DND-41 (cell line): ENCODE data around the gene ARHGAP25.

ENCODE experiments used
- ATAC-seq: fragments of 200-7000 bp; cut with Tn5 transposase; 3 replicates; pipeline ENCODE4 v1.9.1; 2021; ENCODE audit warnings: low read depth; ENCODE audit not compliant: insufficient read depth
- DNase-seq: peaks from one replicate; pipeline ENCODE4 v3.0.0-alpha.2; 2020
- H2AFZ ChIP-seq: 2 replicates; pipeline ENCODE4 v1.6.0; 2012; ENCODE audit warnings: low read depth, low read length
- H3K27ac ChIP-seq: 2 replicates; pipeline ENCODE4 v1.5.1; 2012; ENCODE audit warnings: low read length, inconsistent platforms
- H3K27me3 ChIP-seq: fragments of 200-600 bp; sonication (generic); 2 replicates; pipeline ENCODE4 v1.6.0; 2012; ENCODE audit warnings: low read length, mild to moderate bottlenecking, inconsistent platforms; ENCODE audit not compliant: insufficient read depth, poor library complexity
- H3K36me3 ChIP-seq: 2 replicates; pipeline ENCODE4 v1.5.1; 2012; ENCODE audit warnings: low read length, inconsistent platforms; ENCODE audit not compliant: insufficient read depth
- H3K4me1 ChIP-seq: 2 replicates; pipeline ENCODE4 v1.5.1; 2012; ENCODE audit warnings: mild to moderate bottlenecking, low read length; ENCODE audit not compliant: insufficient read depth
- H3K4me2 ChIP-seq: 2 replicates; pipeline ENCODE4 v1.6.0; 2012; ENCODE audit warnings: mild to moderate bottlenecking, moderate library complexity, low read length, inconsistent platforms; ENCODE audit not compliant: insufficient read depth
- H3K4me3 ChIP-seq, 2 experiments: fragments of 200-600 bp in 1 of 2; shearing (Covaris generic) in 1 of 2; 2 replicates each; pipeline ENCODE4 v1.5.1; 2012 to 2016; ENCODE audit warnings: inconsistent platforms in 2 of 2, low read length in 2 of 2, mild to moderate bottlenecking in 2 of 2, low read depth in 1 of 2, moderate library complexity in 1 of 2
- H3K79me2 ChIP-seq: 2 replicates; pipeline ENCODE4 v1.6.0; 2012; ENCODE audit warnings: low read length, inconsistent platforms; ENCODE audit not compliant: insufficient read depth
- H3K9ac ChIP-seq: 2 replicates; pipeline ENCODE4 v1.6.0; 2012; ENCODE audit warnings: low read depth, mild to moderate bottlenecking, inconsistent platforms, low read length, moderate library complexity
- H3K9me3 ChIP-seq: 2 replicates; pipeline ENCODE4 v1.5.1; 2012; ENCODE audit warnings: low read length, moderate library complexity, mild to moderate bottlenecking, inconsistent platforms; ENCODE audit not compliant: insufficient read depth, severe bottlenecking
- H4K20me1 ChIP-seq: 2 replicates; pipeline ENCODE4 v1.6.0; 2012; ENCODE audit warnings: low read length; ENCODE audit not compliant: insufficient read depth
- CTCF ChIP-seq: IDR thresholded peaks from 2 replicates; pipeline ENCODE4 v1.5.1; 2012; ENCODE audit warnings: borderline replicate concordance, low read length, moderate library complexity, mild to moderate bottlenecking; ENCODE audit not compliant: poor library complexity, severe bottlenecking; ENCODE audit errors: extremely low read depth
- EZH2 ChIP-seq: IDR thresholded peaks from 3 replicates; pipeline ENCODE4 v1.6.1; 2012; ENCODE audit warnings: borderline replicate concordance, low read depth, mild to moderate bottlenecking, moderate library complexity, low read length, inconsistent platforms; ENCODE audit not compliant: severe bottlenecking

ARHGAP25 gene

GRCh38 chr2:68817306-68817705, 82.7 kb downstream of the ARHGAP25 start:
- no peaks in the 10 kb centered on the region for H4K20me1 ChIP-seq
- no peaks in the 10 kb centered on the region for H3K9me3 ChIP-seq
- H3K79me2 ChIP-seq, result no peaks in the 10 kb centered on the region
- no peaks in the 10 kb centered on the region for H3K27me3 ChIP-seq
- H3K36me3 ChIP-seq, result peaks cover 75% of the 10 kb centered on the region
- H3K4me2 ChIP-seq, result no peak overlapping the region
- no peaks in the 10 kb centered on the region for H3K4me1 ChIP-seq
- H3K27ac ChIP-seq, result peak overlapping the region; percentile 8
- ATAC-seq (no peak), DNase-seq (no peak)
- no peak overlapping the region for H2AFZ ChIP-seq
- TF ChIP-seq CTCF (no peak), EZH2 (no peak)
- H3K4me3 ChIP-seq, result no peak overlapping the region
- H3K9ac ChIP-seq, result no peak overlapping the region

- Histone ChIP-seq H4K20me1 (no peaks in the 10 kb centered on the region), H2AFZ (no peak overlapping the region), H3K27ac (no peak overlapping the region; the same call in 1 of the 2 replicates), H3K36me3 (peaks cover 75% of the 10 kb centered on the region), H3K9ac (no peak overlapping the region), H3K9me3 (no peaks in the 10 kb centered on the region), H3K4me3 (no peak overlapping the region), H3K4me1 (no peaks in the 10 kb centered on the region), H3K4me2 (no peak overlapping the region), H3K79me2 (no peaks in the 10 kb centered on the region), H3K27me3 (no peaks in the 10 kb centered on the region)
- DNase-seq (no peak), ATAC-seq (no peak)
- TF ChIP-seq CTCF (no peak), EZH2 (no peak)
These were observed 84.9 kb downstream of the ARHGAP25 start for GRCh38 chr2:68819556-68819955.

- Histone ChIP-seq H3K27me3 (no peaks in the 10 kb centered on the region), H3K79me2 (no peaks in the 10 kb centered on the region), H3K9ac (no peak overlapping the region), H3K4me2 (no peak overlapping the region), H3K27ac (no peak overlapping the region), H3K4me1 (peaks cover 14% of the 10 kb centered on the region), H2AFZ (no peak overlapping the region), H3K4me3 (no peak overlapping the region), H3K36me3 (peaks cover 62% of the 10 kb centered on the region), H3K9me3 (no peaks in the 10 kb centered on the region), H4K20me1 (no peaks in the 10 kb centered on the region)
- no peak for ATAC-seq
- DNase-seq, result no peak
- TF ChIP-seq EZH2 (no peak), CTCF (no peak)
These were observed 87.7 kb downstream of the ARHGAP25 start for GRCh38 chr2:68822207-68822872.

GRCh38 chr2:68824831-68825230, 90.2 kb downstream of the ARHGAP25 start:
- Histone ChIP-seq H3K4me3 (no peak overlapping the region), H3K9me3 (no peaks in the 10 kb centered on the region), H3K4me1 (peaks cover 39% of the 10 kb centered on the region), H3K27me3 (no peaks in the 10 kb centered on the region), H3K4me2 (no peak overlapping the region), H3K27ac (peak overlapping the region; percentile 39), H3K79me2 (no peaks in the 10 kb centered on the region), H3K9ac (no peak overlapping the region), H4K20me1 (no peaks in the 10 kb centered on the region), H3K36me3 (peaks cover 41% of the 10 kb centered on the region), H2AFZ (no peak overlapping the region)
- ATAC-seq (no peak), DNase-seq (no peak)
- no peak for TF ChIP-seq CTCF
- no peak for TF ChIP-seq EZH2
